Upper lobe of right lung (tissue), 1 donor: ENCODE measurements around the gene NAB2. TPM values are rescaled to one million over a fixed set of nuclear protein-coding genes. Genes with fewer than 3 reads are reported as not detected.
"Not testable (repeated sequence)": the region's sequence is repeated elsewhere in the genome, so short reads cannot be mapped to it uniquely, and the experiment has no call there.

Experiments
- ATAC-seq: fragments of 200-7000 bp; cut with Tn5 transposase; one replicate; pipeline ENCODE4 v1.9.1; 2020; ENCODE audit warnings: mild to moderate bottlenecking, moderate library complexity
- DNase-seq: peaks from one replicate; pipeline ENCODE4 v3.0.0-alpha.2; 2020
- H3K27ac ChIP-seq: fragments of 200-600 bp; one replicate; pipeline ENCODE4 v1.8.0; 2022
- H3K27me3 ChIP-seq: fragments of 200-600 bp; one replicate; pipeline ENCODE4 v1.8.0; 2022; ENCODE audit warnings: mild to moderate bottlenecking
- H3K36me3 ChIP-seq: fragments of 200-600 bp; one replicate; pipeline ENCODE4 v1.8.0; 2022
- H3K4me1 ChIP-seq: fragments of 200-600 bp; one replicate; pipeline ENCODE4 v1.8.0; 2022
- H3K4me3 ChIP-seq: fragments of 200-600 bp; one replicate; pipeline ENCODE4 v1.8.0; 2022; ENCODE audit warnings: mild to moderate bottlenecking
- H3K9me3 ChIP-seq: fragments of 200-600 bp; one replicate; pipeline ENCODE4 v1.8.0; 2022
- intact Hi-C: fragments of 100-400 bp; cut with DNase I; formaldehyde crosslinking; loops from one replicate; pipeline ENCODE4 v1.11.0; 2022
- total RNA-seq: library from RNA; stranded (reverse); fragmentation: NEBNext Ultra II Directional; extraction: Animal tissue kit (Norgen Biotek cat#: 25700); gene quantifications from one replicate; pipeline ENCODE4 v1.2.1, GENCODE V29; 2021
- TF ChIP-seq, protein P1 (sequence below): fragments of 200-600 bp; IDR thresholded peaks from one replicate; pipeline ENCODE4 v1.8.0; 2022; ENCODE audit warnings: antibody characterized with exemption
- donor health status: DM: no; HTN: yes; CAD: no; lungs with severe emphysema.

Gene NAB2
- total RNA-seq, 1 donor from 2014 or later, result 37.3 TPM

DNA sequence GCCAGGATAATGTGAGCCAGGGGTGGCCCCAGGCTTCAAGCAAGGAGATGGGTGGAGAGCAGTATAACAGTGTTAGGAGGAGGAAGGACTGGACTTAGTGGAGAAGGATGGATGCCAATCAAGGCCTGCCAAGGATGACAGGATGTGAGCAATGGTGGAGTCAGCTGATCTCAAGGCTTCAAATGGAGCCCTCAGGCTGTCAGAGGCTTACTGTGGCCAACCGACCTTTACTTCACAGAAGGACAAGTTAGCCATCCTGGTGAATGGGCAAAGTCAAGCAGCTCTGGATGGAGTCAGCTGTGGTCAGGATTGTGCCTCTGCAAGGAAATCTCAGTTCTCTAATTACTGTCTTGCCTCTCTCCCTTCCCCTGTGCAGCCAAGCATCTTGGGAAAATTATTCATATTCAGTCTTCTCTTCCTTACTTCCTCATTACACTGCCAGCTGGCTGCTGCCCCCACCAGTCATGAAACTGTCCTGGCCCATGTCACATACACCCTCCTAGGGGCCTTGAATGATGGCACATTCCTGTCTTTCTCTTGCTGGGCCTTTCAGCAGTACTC lies 29.9 kb downstream of the NAB2 start:
- Histone ChIP-seq H3K4me3 (no peak overlapping the region), H3K27me3 (no peaks in the 10 kb centered on the region), H3K4me1 (peaks cover 9% of the 10 kb centered on the region), H3K27ac (peak overlapping the region; percentile 9), H3K9me3 (no peaks in the 10 kb centered on the region), H3K36me3 (no peaks in the 10 kb centered on the region)
- TF ChIP-seq, protein P1, sequence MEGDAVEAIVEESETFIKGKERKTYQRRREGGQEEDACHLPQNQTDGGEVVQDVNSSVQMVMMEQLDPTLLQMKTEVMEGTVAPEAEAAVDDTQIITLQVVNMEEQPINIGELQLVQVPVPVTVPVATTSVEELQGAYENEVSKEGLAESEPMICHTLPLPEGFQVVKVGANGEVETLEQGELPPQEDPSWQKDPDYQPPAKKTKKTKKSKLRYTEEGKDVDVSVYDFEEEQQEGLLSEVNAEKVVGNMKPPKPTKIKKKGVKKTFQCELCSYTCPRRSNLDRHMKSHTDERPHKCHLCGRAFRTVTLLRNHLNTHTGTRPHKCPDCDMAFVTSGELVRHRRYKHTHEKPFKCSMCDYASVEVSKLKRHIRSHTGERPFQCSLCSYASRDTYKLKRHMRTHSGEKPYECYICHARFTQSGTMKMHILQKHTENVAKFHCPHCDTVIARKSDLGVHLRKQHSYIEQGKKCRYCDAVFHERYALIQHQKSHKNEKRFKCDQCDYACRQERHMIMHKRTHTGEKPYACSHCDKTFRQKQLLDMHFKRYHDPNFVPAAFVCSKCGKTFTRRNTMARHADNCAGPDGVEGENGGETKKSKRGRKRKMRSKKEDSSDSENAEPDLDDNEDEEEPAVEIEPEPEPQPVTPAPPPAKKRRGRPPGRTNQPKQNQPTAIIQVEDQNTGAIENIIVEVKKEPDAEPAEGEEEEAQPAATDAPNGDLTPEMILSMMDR, result no peak
- DNase-seq, result no peak
- intact Hi-C loops, result no loop called here
- peak; percentile 91 for ATAC-seq

DNA sequence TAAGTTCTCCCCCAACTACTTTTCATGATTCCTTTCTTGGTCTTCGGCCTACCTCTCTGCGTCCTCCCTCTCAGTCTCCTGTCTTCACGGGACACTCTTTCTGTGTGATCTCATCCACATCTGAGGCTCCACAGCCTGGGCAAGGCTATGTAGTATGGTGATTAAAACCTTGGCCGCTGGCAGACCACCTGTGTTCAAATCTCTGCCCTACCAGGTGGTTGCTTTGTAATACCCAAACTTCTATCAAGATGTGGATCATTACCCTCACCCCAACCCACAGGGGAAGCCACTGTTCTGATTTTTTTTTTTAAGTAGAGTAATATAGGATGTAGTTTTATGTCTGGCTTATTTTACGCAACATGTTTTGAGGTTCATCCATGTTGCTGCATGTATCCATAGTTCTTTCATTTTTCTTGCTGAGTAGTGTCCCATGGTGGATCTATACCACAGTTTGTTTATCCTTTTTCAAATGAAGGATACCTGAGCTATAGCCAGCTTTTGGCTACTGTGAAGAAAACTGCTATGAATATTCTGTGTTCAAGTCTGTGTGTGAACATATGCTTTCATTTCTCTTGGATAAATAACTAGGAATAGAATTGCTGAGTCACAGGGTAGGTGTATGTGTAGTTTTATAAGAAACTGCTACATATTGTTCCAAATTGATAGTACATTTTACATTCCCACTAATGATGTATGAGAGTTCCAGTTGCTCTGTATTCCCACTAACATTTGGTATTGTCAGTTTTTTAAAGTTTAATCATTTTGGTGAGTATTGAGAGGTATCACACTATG lies 30.6 kb downstream of the NAB2 start:
- no peaks in the 10 kb centered on the region for H3K36me3 ChIP-seq
- intact Hi-C loops, result no loop called here
- DNase-seq, result no peak
- no peak overlapping the region for H3K4me3 ChIP-seq
- H3K9me3 ChIP-seq, result no peaks in the 10 kb centered on the region
- peak overlapping the region; percentile 9 for H3K27ac ChIP-seq
- TF ChIP-seq, protein P1, result no peak
- H3K27me3 ChIP-seq, result no peaks in the 10 kb centered on the region
- peaks cover 9% of the 10 kb centered on the region for H3K4me1 ChIP-seq
- no peak for ATAC-seq

DNA sequence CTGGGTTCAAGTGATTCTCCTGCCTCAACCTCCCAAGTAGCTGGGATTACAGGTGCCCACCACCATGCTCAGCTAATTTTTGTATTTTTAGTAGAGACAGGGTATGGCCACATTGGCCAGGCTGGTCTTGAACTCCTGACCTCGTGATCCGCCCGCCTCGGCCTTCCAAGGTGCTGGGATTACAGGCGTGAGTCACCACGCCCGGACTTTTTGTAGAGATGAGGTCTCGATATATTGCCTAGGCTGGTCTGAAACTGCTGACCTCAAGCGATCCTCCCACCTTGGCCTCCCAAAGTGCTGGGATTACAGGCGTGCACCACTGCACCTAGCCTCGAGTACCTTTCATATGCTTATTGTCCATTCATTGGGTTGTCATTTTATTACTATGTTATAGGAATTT lies 31.8 kb downstream of the NAB2 start:
- H3K27ac ChIP-seq, H3K27me3 ChIP-seq, H3K4me1 ChIP-seq, DNase-seq, H3K9me3 ChIP-seq, ATAC-seq, H3K4me3 ChIP-seq, intact Hi-C loops, H3K36me3 ChIP-seq: not testable (repeated sequence)

DNA sequence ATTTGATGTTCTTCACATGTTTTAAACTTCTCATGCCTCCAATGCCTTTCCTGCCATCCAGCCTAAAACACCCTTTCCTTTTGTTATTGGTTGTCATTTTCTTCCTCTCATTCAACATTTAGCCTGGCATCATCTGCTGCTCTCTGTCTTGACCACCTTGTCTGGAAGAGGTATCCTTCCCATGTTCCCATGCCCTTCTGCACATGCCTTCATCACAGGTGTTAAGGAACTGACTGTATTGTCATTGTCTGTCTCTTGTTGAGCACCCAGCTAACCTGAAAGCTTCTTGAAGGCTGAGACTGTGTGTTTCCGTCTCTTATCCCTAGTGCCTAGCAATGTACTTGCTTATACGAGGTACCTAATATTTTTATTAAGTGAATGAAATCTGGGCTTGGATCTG lies 34.9 kb downstream of the NAB2 start:
- H3K27ac ChIP-seq, result no peak overlapping the region
- ATAC-seq (no peak), DNase-seq (no peak)
- no peaks in the 10 kb centered on the region for H3K36me3 ChIP-seq
- no peaks in the 10 kb centered on the region for H3K9me3 ChIP-seq
- TF ChIP-seq, protein P1, result no peak
- H3K4me3 ChIP-seq, result no peak overlapping the region
- H3K27me3 ChIP-seq, result no peaks in the 10 kb centered on the region
- H3K4me1 ChIP-seq, result peaks cover 5% of the 10 kb centered on the region
- intact Hi-C loops, result no loop called here

DNA sequence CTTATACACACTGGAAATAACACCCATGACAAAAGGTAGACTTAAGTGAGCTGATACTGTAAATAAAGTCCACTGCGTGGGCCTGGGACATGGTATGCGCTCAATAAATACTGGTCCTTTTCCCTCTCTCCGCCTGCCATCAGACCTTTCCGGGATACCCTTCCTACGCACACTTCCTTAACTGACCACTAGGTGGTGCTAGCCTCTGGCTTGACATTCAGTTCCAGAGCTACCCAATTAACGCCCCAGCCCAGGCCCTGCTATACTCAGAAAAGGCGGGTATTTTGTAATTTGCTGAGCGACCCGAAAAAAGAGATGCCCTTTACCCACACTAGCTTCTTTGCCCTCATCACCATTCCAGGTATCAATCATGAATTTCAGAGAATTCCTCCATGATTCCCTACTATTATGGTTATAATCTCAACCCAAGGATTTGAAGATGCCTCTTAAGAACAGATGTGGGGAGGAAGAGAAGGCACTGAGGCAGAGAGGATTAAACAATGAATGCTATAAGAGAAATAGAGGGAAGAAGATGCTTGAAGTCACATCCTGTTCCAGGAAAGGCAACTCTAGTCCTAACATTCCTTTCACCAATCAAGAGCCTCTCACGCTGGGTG lies 35.5 kb downstream of the NAB2 start:
- ATAC-seq (peak; percentile 76), DNase-seq (no peak)
- Histone ChIP-seq H3K36me3 (no peaks in the 10 kb centered on the region), H3K4me3 (no peak overlapping the region), H3K4me1 (no peaks in the 10 kb centered on the region), H3K27ac (no peak overlapping the region), H3K9me3 (no peaks in the 10 kb centered on the region), H3K27me3 (no peaks in the 10 kb centered on the region)
- TF ChIP-seq, protein P1, result peak; percentile 98
- intact Hi-C loops, result no loop called here

DNA sequence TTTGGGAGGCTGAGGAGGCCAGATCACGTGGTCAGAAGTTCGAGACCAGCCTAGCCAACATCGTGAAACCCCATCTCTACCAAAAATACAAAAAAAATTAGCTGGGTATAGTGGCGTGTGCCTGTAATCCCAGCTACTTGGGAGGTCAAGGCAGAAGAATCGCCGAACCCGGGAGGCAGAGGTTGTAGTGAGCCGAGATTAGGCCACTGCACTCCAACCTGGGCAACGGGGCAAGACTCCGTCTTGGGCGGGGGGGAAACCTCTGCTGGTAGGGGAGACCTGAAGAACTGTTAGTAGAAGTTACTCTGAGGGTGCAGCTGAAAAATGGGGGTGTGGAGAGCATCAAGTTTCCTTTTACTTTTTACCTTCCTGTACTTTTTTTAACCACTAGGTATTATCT lies 37.1 kb downstream of the NAB2 start:
- intact Hi-C loops, result no loop called here
- ATAC-seq, result no peak
- TF ChIP-seq, protein P1, result no peak

More for the DNA sequence above, 37.1 kb downstream of the NAB2 start:
- Histone ChIP-seq H3K4me1 (peaks cover 3% of the 10 kb centered on the region), H3K36me3 (no peaks in the 10 kb centered on the region), H3K9me3 (no peaks in the 10 kb centered on the region), H3K27ac (no peak overlapping the region), H3K4me3 (no peak overlapping the region), H3K27me3 (no peaks in the 10 kb centered on the region)
- DNase-seq, result no peak
